ENCODE measurements around the gene AFP. TPM values are rescaled to one million over a fixed set of nuclear protein-coding genes. Genes with fewer than 3 reads are reported as not detected.
A peak's percentile ranks its signal among the peaks of the same experiment; 100 is the strongest.

The AFP gene
- total and polyA plus RNA-seq, 2 experiments from 2014 or later = 15,250 to 23,697 TPM

DNA sequence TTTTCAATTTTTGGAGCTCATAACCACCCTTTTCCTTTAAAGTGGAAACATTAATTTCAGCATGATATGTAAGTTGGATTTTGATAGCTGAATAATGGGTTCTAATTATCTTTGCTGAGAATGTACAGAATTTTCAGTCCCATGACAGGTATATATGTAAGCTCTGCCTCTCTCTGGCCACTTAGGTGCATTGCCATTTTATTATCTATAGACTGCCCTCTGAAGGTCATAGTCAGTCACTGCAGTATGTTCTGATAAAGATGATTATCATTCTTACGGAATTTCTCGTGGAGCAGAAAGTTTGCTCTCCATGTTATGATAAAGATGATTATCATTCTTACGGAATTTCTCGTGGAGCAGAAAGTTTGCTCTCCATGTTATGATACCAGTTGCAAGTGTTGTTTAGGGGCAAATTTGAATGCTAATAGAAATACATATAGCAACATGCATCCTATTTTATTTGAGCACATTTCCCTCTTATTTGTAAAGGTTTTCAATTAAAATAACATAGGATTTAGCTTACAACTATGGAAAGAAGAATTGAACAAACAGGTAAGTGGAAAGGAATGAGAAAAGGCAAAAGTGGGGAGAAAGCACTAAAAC, 10.4 kb downstream of the AFP start:
- Histone ChIP-seq H3K27ac (peak overlapping the region; percentile 0), H4K20me1 (ENCODE audit: insufficient read depth, poor library complexity, severe bottlenecking) (no peaks in the 10 kb centered on the region), H3K4me2 (peak overlapping the region; percentile 2), H3K79me2 (no peaks in the 10 kb centered on the region), H3K4me3 (no peak overlapping the region), H3K4me1 (ENCODE audit: insufficient read depth) (peaks cover 3% of the 10 kb centered on the region), H3K9me2 (replicated peaks; ENCODE audit: insufficient read depth) (no peaks in the 10 kb centered on the region), H3K9me3 (ENCODE audit: low read depth) (no peaks in the 10 kb centered on the region), H3K36me3 (replicated peaks; ENCODE audit: insufficient read depth, low read depth) (no peaks in the 10 kb centered on the region), H3K27me3 (no peaks in the 10 kb centered on the region), H2AFZ (no peak overlapping the region)
- 35% methylated on average over 4 of the region's 4 CpGs for whole genome bisulfite sequencing (ENCODE audit: low lambda C conversion rate, missing lambda C conversion rate)
- no peak for TF ChIP-seq EZH2phosphoT487 (IDR thresholded peaks at IDR 0.05; ENCODE audit: low read depth, severe bottlenecking, unreplicated experiment)
- TF ChIP-seq EZH2 (IDR thresholded peaks at IDR 0.05; ENCODE audit: borderline replicate concordance) = no peak
- TF ChIP-seq, protein P1, sequence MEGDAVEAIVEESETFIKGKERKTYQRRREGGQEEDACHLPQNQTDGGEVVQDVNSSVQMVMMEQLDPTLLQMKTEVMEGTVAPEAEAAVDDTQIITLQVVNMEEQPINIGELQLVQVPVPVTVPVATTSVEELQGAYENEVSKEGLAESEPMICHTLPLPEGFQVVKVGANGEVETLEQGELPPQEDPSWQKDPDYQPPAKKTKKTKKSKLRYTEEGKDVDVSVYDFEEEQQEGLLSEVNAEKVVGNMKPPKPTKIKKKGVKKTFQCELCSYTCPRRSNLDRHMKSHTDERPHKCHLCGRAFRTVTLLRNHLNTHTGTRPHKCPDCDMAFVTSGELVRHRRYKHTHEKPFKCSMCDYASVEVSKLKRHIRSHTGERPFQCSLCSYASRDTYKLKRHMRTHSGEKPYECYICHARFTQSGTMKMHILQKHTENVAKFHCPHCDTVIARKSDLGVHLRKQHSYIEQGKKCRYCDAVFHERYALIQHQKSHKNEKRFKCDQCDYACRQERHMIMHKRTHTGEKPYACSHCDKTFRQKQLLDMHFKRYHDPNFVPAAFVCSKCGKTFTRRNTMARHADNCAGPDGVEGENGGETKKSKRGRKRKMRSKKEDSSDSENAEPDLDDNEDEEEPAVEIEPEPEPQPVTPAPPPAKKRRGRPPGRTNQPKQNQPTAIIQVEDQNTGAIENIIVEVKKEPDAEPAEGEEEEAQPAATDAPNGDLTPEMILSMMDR (IDR thresholded peaks at IDR 0.05; ENCODE audit: poor library complexity) = peak; percentile 82
- peak; percentile 72 for DNase-seq (ENCODE audit: low spot score)

DNA sequence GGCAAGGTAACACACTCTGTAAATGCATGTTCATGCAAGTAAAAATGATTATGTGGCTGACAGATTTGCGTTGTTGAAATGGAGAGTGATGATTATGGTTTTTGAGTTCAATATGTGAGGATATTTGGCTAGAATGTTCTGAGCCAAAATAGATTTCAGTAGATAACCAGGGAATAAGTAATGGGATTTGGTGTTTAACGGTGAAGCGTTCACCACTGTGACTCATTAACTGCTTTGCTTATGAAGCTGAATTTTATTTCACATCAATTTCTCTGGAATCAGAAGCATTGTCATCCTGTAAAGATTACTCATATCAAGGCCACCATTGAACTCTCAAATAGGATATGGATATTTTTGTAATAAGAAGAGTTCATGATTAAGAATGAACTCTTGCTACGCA, 11.7 kb downstream of the AFP start:
- Histone ChIP-seq H3K27ac (no peak overlapping the region), H2AFZ (no peak overlapping the region), H3K4me3 (no peak overlapping the region), H3K4me2 (no peak overlapping the region), H4K20me1 (ENCODE audit: insufficient read depth, poor library complexity, severe bottlenecking) (no peaks in the 10 kb centered on the region), H3K36me3 (replicated peaks; ENCODE audit: insufficient read depth, low read depth) (no peaks in the 10 kb centered on the region), H3K9me2 (replicated peaks; ENCODE audit: insufficient read depth) (no peaks in the 10 kb centered on the region), H3K9me3 (ENCODE audit: low read depth) (no peaks in the 10 kb centered on the region), H3K79me2 (no peaks in the 10 kb centered on the region), H3K4me1 (ENCODE audit: insufficient read depth) (peaks cover 7% of the 10 kb centered on the region), H3K27me3 (no peaks in the 10 kb centered on the region)
- DNase-seq (ENCODE audit: low spot score) = no peak
- 71% methylated on average over 4 of the region's 4 CpGs for WGBS (ENCODE audit: low lambda C conversion rate, missing lambda C conversion rate)
- TF ChIP-seq, protein P1 (IDR thresholded peaks at IDR 0.05; ENCODE audit: poor library complexity) = no peak

DNA sequence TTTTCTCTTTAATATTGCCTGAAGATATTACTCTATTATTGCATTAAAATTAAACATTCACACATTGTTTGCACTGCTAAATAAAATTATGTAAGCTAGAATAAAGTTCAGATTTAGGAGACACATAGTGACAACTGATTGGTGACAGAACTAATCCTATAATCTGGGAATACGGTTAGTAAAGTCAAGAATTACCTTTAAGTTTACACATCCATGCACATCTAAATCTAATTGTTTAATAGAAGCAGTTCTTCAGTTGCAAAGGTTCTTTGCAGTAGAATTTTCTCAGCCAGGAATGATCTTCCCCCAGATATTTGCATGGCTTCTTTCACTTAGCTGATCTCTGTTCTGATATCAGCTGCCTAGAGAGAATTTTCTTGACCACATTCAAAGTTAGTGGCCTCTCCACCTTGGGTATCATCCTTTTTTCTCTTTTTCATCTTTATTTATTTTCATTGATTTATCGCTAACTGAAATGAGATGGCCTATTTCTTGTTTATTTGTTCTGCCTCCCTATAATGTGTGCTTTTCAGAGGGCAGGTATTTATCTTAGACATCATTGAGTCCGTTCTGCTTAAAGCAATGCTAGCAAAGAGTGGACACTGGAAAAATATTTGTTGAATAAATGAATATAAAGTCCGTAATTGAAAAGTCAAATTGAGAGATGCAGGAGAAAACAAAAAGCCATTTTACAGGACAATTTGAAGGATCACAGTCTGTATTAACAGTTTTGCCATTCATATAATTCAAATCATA, 12.6 kb downstream of the AFP start:
- no peak for DNase-seq (ENCODE audit: low spot score)
- H3K79me2 ChIP-seq = no peaks in the 10 kb centered on the region
- no peak overlapping the region for H3K4me3 ChIP-seq
- 74% methylated on average over 4 of the region's 4 CpGs for WGBS (ENCODE audit: low lambda C conversion rate, missing lambda C conversion rate)
- no peaks in the 10 kb centered on the region for H3K27me3 ChIP-seq
- no peak overlapping the region for H3K4me2 ChIP-seq
- TF ChIP-seq EZH2phosphoT487 (IDR thresholded peaks at IDR 0.05; ENCODE audit: low read depth, severe bottlenecking, unreplicated experiment) = no peak
- TF ChIP-seq EZH2 (IDR thresholded peaks at IDR 0.05; ENCODE audit: borderline replicate concordance) = no peak
- TF ChIP-seq, protein P1 (IDR thresholded peaks at IDR 0.05; ENCODE audit: poor library complexity) = no peak
- no peak overlapping the region for H2AFZ ChIP-seq
- peaks cover 7% of the 10 kb centered on the region for H3K4me1 ChIP-seq (ENCODE audit: insufficient read depth)
- no peaks in the 10 kb centered on the region for H3K36me3 ChIP-seq (replicated peaks; ENCODE audit: insufficient read depth, low read depth)
- H3K9me2 ChIP-seq (replicated peaks; ENCODE audit: insufficient read depth) = no peaks in the 10 kb centered on the region
- H3K27ac ChIP-seq = no peak overlapping the region
- H4K20me1 ChIP-seq (ENCODE audit: insufficient read depth, poor library complexity, severe bottlenecking) = no peaks in the 10 kb centered on the region
- no peaks in the 10 kb centered on the region for H3K9me3 ChIP-seq (ENCODE audit: low read depth)
